ENCODE measurements around the gene KREMEN1.

The KREMEN1 gene

DNA sequence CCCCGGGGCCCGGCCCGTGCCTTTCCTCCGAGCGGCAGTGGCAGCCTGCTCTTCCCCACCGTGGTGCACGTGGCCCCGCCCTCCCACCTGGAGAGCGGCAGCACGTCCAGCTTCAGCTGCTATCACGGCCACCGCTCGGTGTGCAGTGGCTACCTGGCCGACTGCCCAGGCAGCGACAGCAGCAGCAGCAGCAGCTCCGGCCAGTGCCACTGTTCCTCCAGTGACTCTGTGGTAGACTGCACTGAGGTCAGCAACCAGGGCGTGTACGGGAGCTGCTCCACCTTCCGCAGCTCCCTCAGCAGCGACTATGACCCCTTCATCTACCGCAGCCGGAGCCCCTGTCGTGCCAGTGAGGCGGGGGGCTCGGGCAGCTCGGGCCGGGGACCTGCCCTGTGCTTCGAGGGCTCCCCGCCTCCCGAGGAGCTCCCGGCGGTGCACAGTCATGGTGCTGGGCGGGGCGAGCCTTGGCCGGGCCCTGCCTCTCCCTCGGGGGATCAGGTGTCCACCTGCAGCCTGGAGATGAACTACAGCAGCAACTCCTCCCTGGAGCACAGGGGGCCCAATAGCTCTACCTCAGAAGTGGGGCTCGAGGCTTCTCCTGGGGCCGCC, 23.1 kb upstream of the KREMEN1 start:
- DNase-seq (ENCODE audit: low spot score), result no peak

DNA sequence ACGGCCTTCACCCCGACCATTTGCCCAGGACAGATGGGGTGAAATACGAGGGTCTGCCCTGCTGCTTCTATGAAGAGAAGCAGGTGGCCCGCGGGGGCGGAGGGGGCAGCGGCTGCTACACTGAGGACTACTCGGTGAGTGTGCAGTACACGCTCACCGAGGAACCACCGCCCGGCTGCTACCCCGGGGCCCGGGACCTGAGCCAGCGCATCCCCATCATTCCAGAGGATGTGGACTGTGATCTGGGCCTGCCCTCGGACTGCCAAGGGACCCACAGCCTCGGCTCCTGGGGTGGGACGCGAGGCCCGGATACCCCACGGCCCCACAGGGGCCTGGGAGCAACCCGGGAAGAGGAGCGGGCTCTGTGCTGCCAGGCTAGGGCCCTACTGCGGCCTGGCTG, 22.4 kb upstream of the KREMEN1 start:
- DNase-seq (ENCODE audit: low spot score), result no peak

DNA sequence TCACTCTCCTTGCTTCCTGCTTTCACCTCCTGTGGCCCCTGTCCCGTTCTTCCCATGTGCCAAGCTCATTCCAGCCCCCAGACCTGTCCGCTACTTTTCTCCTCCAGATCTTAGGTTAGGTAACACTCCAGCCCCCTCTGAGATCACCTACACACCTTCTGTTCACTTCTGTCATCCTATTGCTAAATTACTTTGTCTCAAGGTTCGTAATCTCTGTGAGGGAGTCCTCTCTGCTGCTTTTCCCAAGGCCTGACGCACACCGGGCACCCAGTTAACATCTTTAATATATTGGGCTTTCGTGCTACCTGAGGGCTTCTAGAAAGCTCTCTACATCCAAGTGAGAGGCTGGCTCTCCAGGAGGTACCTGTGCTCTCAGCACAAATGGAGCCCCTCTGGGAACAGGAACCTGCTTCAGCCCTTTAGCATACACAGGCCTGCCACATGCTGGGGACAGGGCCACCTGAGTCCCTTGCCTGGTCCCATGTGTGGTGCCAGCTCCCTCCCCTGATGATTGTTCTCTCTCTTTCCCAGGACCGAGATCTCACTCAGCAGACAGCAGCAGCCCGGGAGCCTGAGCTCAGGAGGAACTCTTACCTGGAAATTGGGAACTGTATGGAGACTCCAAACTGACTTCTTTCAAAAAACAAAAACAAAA, 19.7 kb upstream of the KREMEN1 start:
- no peak for DNase-seq (ENCODE audit: low spot score)

DNA sequence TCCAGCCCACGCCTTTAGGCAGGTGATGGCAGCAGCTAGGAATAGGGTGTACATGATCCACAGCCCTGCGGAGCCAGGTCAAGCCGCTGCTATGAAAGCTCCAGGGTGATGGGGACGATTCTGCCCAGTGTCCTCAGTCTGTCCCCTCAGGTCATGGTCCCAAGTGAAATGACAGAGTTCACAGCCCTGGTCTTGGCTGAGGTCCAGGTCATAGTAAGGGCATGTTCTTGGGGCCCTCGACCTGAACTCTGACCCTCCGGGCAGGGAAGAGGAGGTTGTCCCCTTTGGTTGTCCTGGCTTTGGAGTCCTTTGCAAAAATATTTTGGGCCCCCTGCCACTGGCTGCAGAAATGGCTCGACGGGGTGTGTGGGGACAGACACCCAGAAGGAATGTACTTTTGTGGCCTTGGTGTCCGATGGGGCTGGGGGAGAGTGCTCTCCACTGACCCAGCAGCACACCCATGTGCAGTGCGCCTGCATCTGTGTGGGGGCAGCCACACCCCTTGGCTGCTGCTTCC, 18.5 kb upstream of the KREMEN1 start:
- no peak for DNase-seq (ENCODE audit: low spot score)

DNA sequence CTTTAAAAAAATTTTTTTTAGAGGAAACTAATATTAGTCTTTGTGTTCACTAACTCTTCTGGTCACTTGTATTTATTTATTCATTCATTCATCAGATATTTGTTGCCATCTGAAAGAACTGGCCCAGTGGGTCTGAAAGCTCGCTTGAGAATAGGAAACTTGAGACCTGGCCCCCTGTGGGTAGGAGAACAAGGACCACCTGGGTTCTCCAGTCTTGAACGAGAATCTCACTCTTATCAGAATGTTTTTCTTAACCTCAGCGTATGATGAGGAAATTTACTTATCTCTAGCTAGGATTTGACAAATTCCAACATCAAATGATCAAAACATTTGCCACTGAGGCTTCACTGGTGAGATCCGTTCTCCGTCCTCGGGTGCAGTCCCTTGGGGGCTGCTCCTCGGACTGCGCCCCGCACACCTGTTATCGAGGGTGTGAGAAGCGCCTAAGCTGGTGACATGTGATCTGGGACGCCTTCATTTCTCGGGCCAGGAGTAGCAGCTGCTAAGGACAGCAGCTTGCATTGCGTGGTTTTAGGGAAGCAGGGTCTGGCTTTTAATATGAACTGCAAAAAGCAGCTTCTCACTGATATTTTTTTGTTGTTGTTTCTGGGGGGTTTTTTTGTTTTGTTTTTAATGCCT, 17.5 kb upstream of the KREMEN1 start:
- DNase-seq (ENCODE audit: low spot score), result no peak

DNA sequence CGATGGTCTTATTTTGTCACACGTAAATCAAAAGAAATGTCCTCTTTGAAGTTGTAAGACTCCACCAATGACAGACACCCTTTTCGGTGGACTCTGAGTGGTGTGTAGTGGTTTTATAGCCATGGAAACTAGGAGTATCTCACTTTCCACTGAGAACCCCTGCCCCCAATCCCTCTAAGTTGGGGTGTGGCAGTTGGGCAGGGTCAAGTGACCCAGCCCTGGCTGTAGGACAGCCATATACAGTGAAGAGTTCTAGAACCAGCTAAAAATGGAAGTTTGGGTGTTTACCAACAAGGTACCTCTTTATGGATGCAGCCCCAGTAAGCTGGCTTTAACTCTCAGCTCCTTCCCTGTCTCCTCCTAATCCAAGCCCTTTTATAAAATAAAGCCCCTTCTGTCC, 16.4 kb upstream of the KREMEN1 start:
- no peak for DNase-seq (ENCODE audit: low spot score)

DNA sequence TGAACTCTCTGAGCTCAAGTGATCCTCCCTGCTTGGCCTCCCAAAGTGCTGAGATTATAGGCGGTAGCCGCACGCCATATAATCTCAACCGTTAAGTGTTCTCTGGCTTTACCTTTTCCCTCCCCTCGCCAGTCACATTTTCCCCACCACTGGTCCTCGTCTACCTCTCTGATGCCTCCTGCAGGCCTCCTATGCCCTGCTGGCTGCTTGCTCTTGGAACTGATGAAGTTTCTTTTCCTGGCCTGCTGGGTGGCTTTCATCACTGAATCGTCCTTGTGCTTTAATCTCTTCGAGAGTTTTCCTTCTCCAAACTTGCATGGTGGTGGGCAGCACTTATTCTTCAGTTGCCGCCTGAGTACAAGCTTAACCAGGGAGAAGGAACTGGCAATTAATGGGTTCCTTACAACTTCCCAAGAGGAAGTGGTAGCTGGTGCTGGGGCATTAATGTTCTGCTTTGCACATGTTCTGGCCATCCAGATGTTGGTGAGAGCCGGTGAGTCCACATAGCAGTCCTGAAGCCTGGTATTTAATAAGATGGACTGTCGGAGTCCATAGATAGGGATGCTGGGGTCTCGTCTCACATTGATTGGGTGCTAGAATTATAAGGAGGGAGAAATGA, 12.5 kb upstream of the KREMEN1 start:
- no peak for DNase-seq (ENCODE audit: low spot score)

DNA sequence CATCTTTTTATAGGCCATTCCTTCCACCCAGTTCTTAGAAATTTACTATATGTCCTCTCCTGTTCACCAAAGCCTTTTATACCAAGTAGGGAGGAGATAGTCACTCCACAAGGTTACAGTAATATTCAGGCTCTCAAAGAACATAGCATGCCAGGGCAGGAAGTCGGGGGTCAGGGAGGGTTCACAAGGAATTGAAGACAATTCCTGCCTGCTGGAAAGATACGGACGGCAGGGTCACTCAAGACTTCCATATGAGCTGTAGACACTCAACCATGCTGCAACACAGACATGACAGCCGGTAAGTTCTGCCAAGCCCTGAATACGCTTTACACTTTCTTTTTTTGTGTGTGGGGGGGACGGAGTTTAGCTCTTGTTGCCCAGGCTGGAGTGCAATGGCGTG, 11.9 kb upstream of the KREMEN1 start:
- DNase-seq (ENCODE audit: low spot score), result no peak

DNA sequence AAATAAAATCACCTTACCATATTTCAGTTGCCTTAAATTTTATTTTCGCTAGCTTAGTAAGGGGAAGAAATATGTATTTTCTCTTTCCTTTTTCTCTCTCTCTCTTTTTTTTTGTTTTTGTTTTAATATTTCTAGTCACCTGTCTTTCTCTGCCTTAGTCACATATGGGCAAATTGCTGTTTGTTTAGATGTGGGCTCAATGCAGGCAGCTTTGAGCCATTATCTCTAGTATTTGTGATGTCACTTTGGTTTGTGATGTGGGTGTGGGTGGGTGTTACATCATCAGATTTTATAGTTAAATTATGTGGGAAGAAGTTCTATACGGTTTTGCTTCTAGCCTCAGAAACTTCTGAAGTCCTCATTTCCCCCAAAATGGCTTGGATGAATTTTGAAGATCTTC, 11.1 kb upstream of the KREMEN1 start, which contains the start of gene C22orf31:
Gene C22orf31 (minus strand): TSS at position 59 of the 400 bp plus-strand sequence. CDS start 39 bp downstream, at position 20.
- DNase-seq (ENCODE audit: low spot score), result no peak

DNA sequence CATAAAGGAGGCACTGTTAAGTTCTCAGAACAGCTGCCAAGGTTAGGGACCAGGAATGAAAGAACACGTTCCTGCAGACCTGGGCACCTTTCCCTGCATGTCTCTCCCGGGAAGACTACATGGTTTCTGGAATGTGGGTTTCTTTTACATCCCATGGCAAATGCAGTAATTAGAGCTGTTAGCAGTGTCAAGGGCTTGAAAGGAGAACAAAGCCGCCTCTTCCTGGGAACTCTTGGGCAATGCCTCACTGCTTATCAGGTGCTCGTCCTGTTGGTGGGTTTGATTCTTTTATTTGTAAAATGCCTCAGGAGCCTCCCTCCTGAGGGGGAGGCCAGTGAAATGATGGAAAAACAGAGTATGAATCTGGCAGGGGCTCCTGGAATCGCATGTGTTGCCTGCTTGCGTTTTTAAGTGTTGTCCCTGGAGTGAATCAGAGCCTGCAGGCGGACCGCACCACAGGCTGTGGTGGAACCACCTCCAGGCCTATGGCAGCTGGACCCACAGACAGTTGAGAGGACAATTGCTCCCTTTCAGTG, 10.5 kb upstream of the KREMEN1 start:
- no peak for DNase-seq (ENCODE audit: low spot score)

DNA sequence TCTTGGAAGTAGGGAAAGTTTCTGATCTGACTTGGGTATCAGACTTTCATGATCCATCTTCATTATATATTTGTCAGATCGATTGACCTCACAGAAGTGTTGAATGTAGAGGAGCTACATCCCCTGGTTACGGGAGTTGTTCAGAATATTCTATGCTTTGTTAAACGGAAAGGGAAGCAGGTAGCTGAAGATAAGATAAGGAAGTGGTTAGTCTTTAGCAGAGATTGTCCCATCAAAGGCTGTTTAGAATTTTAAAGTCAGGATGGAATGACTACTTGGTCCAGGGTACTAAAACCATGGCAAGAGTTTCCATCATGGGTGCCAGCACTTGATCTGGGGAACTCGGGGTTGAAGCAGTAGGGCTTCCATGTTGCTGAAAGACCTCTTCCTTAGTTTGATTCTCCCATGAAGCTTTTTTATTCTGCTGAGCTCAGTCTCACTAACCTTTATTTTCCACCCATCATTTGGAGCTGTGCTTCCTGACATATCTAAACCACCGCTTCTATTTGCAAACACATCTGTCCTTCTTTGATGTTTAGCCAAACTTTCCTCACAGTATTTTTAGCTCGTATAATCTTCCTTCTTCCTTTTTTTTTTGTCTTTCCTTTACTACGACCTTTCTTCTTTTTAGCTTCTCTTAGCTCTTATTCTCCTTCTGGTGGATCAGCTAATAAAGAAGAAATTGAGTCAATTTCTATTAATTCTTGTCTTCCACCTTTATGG, 7.2 kb upstream of the KREMEN1 start:
- no peak for DNase-seq (ENCODE audit: low spot score)

DNA sequence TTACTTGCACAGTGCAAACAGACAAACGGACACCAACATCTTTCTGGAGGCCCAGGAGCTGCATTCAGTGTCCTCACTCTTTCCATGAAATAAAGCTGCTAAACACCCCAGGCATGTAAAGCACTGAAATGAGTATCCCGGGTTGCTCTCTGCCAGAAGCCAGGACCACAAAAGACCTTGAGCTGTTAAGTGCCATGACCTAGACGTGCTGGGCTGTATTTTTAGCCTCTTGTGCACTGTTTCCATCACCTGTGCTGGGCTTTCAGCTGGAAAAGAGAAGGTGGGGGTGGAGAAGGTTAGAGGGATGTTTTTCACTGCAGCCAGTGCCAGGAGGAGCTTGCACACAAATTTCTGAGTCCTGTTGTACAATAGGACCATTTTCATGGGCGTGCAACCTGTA, 3.4 kb upstream of the KREMEN1 start:
- DNase-seq (ENCODE audit: low spot score), result no peak

DNA sequence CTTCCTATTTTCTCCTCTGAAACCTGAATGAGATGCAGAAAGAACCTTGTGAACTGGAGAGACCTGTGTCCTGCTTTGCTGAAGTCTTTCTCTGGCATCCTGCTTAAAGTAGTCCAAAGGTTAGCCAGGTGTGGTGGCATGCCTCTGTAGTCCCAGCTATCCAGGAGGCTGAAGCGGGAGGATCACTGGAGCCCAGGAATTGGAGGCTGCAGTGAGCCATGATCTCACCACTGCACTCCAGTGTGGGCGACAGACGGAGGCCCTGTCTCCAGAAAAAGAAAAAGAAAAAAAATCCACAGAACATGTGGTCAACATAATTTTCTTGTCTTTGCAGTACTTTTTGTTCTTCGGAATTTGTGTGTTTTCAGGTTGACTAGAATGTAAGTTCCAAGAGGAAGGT, 2.3 kb upstream of the KREMEN1 start:
- DNase-seq (ENCODE audit: low spot score), result no peak

DNA sequence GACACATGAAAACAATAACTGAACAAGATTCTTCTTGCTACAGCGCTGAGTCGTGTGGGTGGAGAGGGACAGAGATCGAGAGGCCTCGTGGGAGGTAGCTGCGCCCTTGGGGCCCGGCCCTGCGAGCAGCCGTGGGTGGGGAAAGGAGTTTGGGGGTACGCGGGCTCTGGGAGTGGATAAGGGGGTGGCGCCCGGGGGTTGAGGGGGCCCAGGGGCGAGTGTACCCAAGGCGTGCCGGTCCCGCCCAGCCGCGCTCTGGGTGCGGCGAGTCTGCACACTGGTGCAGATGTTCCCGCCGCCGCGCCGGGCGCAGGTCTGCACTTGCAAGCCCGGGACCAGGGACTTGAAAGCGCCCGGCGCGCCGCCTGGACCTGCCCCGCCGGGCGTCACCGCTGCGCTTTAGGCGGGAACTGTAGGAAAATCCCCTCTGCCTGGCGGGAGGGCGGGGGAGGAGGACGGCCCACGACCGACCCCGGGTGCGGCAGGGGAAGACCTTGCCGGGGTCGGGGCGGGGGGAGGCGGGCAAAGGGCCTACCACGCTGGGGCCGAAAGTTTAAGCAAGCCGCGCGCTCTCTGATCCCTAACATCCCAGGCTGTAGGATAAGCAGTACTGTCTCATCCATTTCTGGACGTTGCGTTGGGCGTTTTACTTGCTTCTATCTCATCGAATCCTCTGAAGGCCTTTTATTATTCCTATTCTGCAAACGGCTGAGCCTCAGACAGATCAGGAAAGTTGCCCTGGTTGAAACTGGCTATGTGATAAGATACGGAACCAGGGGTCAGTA, 1.4 kb upstream of the KREMEN1 start:
- DNase-seq (ENCODE audit: low spot score), result no peak

DNA sequence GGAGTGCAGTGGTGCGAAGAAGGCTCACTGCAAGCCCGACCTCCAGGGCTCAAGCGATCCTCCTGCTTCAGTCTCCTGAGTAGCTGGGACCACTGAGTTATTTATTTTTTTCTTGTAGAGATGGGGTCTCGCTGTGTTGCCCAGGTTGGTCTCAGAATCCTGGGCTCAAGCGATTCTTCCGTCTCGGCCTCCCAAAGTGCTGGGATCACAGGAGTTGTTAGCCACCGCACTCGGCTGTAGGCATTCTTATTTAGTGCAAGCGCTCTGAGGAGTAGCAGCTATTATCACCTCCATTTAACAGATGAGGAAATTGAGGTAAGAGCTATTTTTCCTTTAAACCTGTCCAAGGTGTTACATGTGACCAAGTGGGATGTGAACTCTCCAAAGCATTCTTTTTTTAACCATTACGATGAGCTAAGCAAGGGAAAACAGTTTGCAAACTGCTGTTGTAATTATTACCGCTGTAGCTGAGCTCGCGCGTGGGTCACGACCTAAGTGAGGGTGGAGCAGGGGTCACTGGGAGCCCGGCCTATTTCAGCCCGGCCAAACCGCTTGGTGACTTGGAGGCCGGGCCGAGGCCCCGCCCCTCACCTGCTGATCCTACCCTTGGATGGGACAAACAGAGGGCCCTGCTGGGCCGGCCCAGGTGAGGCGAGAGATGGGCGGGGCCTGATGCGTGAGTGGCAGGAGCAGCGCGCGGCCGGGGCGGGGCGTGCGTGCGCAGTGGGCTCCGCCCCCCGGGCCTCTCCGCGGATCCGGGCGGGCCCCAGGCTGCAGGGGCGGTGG, 449 bp upstream of the KREMEN1 start:
- DNase-seq (ENCODE audit: low spot score), result peak; percentile 91

DNA sequence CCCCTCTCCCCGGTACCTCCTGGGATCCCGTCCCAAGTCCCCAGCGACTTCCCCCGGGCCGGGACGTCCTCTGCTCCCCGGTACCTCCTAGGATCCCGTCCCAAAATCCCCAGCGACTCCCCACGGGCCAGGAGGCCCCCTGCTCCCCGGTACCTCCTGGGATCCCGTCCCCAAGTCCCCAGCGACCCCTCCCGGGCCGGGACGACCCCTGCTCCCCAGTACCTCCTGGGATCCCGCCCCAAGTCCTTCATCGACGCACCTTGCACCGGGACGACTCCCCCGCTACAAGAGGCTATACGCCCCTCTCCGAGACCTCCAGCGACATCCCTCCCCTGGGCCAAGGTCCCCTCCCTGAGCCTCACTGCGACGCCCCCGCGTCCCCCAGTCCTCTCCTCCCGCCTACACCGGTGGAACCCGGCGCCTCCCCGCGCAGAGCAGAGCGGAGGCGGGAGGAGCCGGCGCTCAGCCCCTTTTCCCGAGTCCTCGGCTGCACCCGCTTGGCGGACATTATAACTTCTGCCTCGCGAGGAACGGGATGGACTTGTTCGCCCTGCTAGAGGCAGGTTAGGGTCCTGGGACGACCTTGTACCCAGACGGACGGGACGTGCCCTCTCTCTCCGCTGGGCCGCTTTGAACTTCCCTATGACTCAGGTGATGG, 912 bp downstream of the KREMEN1 start:
- no peak for DNase-seq (ENCODE audit: low spot score)

DNA sequence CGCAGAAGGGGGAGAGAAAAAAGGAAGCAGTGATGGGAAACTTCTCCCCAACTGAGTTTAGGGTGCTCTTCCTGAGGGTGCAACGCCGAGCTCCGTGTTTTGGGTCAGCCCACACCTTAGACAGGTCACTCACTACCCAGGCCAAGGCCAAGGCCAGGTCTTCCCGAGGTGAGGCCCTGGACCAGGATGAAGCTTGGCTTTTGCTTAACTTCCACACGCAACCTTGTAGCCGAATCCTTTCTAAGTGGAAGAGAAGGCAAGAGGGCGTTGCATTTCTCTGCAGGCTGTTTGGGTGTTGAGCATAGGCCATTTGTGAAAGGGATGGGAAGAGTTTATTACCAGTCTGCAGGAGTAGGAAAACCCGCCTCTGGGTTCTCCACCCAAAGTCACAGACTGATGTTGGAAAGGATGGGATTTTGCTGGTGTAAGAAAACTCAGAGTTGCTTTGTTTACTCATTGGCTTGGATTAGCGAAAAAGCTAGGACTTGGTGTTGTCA, 1.5 kb downstream of the KREMEN1 start:
- no peak for DNase-seq (ENCODE audit: low spot score)

DNA sequence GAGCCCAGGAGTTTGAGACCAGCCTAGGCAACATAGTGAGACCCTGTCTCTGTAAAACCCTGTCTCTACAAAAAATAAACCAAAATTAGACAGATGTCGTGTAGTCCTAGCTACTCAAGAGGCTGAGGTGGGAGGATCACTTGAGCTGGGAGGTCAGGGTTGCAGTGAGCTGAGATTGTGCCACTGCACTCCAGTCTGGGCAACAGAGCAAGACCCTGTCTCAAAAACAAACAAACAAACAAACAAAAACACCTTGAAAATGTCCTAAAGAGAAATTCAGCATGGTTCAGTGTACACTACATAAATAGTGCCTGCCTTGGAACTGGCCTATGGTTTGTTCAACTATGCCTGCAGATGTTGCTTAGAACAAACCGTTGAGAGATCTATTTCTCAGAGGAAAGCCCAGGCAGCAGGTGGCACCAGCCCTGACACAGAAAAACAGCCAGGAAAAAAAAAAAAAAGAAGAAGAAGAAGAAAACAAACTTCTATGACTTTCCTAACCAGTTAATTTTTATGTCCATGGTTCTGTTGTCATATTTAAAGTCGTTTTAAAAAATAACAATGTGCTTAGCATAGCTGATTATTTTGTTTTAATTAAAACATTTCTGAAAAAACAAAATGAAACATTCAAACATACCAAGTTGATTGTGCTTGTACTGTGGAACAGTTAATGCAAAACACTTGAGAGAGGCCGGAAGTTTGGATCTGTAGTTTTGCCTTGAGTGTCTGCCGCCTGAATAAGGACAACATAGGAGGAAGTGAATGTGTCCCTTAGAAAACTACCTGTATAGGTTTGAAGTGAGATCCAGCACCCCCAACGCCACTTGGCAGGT, 5.4 kb downstream of the KREMEN1 start:
- DNase-seq (ENCODE audit: low spot score), result no peak

DNA sequence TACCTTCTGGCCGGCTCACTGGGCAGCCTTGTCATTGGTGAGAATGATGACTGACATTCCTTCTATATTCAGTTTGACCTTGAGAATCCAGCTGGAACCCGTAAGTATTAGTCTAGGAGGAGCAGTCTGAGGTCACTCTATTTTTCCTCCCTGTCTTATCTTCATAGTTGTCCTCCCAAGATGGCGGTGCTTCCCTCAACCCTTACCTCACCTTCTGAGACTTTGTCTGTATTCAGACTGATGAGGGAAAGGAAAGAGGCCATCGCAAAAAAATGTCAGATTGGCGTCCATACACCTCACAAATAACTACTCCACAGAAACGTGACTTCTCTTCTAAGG, 6.0 kb downstream of the KREMEN1 start:
- DNase-seq (ENCODE audit: low spot score), result no peak

Measured in COLO829 (cell line).